ENCODE measurements around the gene ACSL5.

Gene ACSL5

DNA sequence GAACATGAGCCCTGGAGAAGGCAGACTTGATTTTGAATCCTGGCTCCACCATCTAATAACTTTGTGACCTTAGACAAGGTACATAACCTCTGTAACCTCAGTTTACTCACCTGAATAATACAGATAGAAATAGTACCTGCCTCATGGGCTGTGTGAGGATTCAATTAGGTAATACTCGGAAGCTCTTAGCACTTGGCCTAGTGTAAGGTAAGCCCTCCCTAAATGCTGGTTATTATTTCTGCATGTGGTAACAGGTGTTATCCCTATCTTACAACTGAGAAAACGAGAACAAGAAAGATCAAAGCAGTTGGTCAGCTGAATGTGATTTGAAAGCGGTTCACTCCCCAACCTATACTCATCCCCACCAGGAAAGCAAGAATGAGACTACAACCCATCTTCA is 28.7 kb upstream of the ACSL5 start:
- TF ChIP-seq, protein P1, sequence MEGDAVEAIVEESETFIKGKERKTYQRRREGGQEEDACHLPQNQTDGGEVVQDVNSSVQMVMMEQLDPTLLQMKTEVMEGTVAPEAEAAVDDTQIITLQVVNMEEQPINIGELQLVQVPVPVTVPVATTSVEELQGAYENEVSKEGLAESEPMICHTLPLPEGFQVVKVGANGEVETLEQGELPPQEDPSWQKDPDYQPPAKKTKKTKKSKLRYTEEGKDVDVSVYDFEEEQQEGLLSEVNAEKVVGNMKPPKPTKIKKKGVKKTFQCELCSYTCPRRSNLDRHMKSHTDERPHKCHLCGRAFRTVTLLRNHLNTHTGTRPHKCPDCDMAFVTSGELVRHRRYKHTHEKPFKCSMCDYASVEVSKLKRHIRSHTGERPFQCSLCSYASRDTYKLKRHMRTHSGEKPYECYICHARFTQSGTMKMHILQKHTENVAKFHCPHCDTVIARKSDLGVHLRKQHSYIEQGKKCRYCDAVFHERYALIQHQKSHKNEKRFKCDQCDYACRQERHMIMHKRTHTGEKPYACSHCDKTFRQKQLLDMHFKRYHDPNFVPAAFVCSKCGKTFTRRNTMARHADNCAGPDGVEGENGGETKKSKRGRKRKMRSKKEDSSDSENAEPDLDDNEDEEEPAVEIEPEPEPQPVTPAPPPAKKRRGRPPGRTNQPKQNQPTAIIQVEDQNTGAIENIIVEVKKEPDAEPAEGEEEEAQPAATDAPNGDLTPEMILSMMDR (IDR thresholded peaks at IDR 0.05) = no peak

DNA sequence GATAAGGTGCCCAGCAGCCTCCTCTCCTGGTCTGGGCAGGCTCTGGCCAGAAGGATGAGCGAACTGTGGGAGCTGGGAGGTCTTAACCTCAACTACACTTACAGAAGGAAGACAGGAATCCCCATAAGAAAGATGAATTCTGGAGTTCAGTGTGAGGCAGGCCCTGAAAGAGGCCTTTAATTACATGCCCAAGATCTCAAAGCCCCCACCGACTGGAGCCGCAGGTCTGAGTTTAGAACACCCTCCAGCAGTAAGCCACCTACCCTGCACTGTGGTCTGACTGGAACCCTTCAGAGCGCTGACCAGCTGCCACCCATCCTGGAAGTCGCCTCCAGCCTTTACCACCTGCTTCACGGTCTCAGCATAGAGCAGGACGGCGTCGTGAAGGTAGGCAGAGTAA is 28.2 kb upstream of the ACSL5 start:
- TF ChIP-seq, protein P1 (IDR thresholded peaks at IDR 0.05) = no peak

DNA sequence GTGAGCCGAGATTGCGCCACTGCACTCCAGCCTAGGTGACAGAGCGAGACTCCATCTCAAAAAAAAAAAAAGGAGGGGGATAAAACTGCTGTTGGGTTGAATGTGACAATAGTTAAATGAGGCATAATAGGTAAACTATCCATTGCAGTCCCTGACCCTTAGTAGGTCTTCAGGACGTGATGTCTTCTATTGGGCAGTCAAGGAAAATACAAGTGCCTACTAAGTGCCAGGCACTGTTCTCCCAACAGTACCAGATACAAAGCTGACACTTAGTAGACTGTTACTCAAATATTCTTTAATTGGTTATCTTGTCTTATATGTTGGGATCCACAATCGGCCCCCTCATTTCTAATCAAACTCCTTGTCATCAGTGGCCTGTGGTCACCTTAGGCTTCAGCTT is 27.1 kb upstream of the ACSL5 start:
- TF ChIP-seq, protein P1 (IDR thresholded peaks at IDR 0.05) = no peak

DNA sequence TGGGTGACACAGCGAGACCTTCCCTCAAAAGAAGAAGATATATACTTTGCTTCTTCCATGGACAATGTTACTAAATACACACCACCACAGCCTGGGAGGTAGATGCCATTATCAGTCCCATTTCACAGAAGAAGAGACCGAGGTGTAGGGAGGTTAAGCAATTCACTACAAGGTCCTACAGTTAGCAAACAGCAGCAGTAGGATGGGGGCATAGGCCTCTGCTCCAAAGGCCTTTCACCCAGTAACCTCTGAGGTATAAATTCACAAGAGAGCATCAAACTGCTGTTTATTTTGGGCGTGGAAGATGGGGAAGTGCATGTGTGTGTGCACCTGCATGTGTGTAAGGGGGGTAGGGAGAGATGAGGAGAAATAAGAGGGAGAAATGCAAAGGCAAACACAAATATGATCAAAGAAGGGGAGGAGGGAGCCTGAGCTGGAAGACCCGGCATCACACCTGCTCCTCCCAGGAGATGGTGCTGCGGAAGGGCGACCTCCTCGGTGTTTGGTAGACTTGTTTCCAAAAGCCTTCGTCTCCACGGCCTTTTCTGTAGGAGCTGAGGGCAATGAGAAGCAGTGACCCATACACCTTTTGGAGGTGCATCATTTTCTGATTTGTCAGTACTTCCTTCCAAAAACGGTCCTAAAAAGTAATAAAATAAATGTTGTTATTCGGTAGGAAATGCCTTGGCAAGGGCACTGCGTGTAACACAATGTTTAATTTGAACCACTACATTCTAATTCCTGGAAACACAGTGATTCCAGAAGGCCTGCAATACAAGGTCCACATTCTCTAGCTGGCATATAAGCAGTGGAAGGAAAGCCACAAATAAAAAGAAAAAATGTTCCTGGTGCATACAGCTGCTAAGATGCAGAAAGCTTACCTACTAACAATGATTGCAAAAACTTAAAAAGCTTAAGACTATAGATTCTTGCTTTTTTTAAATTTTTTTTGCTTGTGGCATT is 25.9 kb upstream of the ACSL5 start:
- TF ChIP-seq, protein P1 (IDR thresholded peaks at IDR 0.05) = no peak

DNA sequence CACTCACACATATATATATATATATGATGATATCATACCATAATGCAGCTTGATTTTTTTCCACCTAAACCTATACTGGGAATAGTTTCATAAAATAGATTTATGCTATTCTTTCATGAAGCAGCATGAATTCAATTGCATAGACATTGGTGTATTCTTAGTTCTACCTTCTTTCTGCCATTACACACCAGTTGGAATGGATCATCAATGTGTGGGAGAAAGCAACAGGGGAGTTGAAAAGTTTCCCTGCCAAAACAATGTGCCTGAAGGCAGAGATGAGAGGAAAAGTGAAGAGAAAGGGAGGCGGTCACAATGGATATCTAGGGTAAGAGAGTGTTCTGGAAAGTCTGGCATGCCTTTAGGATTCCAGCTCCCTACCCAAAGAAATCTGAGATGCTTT is 25.2 kb upstream of the ACSL5 start:
- TF ChIP-seq, protein P1 (IDR thresholded peaks at IDR 0.05) = no peak

DNA sequence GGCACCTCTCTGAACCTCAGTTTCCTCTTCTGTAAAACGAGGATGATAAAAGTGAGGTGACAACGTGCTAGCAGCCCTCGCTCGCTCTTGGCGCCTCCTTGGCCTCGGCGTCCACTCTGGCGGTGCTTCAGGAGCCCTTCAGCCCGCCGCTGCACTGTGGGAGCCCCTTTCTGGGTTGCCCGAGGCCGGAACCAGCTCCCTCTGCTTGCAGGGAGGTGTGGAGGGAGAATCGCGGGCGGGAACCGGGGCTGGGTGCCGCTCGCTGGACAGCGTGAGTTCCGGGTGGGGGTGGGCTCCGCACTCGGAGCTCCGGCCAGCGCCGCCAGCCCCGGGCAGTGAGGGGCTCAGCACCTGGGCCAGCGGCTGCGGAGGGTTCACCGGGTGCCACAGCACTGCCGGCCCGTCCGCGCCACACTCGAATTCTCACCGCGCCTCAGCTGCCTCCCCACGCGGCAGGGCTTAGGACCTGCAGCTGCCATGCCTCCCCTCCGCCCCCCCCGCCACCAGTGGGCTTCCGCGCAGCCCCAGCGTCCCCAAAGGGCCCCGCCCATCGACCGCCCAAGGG is 24.3 kb upstream of the ACSL5 start:
- TF ChIP-seq, protein P1 (IDR thresholded peaks at IDR 0.05) = no peak

DNA sequence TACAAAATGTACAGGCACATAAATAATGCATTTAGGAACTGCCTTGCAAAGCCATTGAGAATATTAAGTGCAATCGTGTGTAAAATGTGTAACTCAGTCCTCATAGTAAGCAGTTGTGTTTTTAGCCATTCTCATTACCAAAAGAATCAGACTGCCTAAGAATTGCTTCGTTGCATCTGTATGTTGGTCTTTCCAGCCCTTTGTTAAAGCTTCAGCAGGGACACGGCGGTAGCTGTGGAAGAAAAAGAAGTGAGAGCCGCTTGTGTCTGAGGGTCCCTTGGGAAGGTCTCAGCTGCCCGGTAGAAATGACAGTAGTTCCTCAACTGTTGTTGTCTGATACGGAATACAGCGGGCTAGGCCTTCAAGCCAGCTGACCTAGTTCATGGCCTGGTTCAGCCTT is 22.8 kb upstream of the ACSL5 start:
- TF ChIP-seq, protein P1 (IDR thresholded peaks at IDR 0.05) = no peak
